Endothelial cell of umbilical vein (primary cell): ENCODE data around the gene MYO15A. TPM values are rescaled to one million over a fixed set of nuclear protein-coding genes. Genes with fewer than 3 reads are reported as not detected.

Experiments
- BruUV-seq: library from RNA; stranded (reverse); fragments of 400-500 nt; replicated peaks from 2 replicates; lab custom pipeline; 2021; lab: Mats Ljungman, UMichigan
- CTCF ChIA-PET: fragments of 300-600, 350-600 bp; sonication (Branson Sonifier 250); formaldehyde crosslinking; loops from one replicate; lab custom pipeline; 2021; ENCODE audit warnings: antibody characterized with exemption, inconsistent platforms; lab: Charles Lee
- POLR2A ChIA-PET: fragments of 300-600, 350-600 bp; sonication (Branson Sonifier 250); formaldehyde crosslinking; loops from one replicate; lab custom pipeline; 2021; ENCODE audit warnings: antibody characterized with exemption, inconsistent platforms; lab: Charles Lee
- DNase-seq: peaks from one replicate; pipeline ENCODE4 v3.0.0-alpha.2; 2011; ENCODE audit warnings: low read depth, low spot score
- FAIRE-seq: peaks from 2 replicates; lab custom pipeline; 2011; peaks lifted over from hg19 to GRCh38; lab: Jason Lieb, UNC
- H2AFZ ChIP-seq: 2 replicates; pipeline ENCODE4 v1.6.0; 2012; ENCODE audit warnings: low read depth, low read length, control low read depth, inconsistent platforms
- H3K27ac ChIP-seq: 2 replicates; pipeline ENCODE4 v1.5.1; 2011; ENCODE audit warnings: low read depth, mild to moderate bottlenecking, control low read depth, low read length, moderate library complexity; ENCODE audit not compliant: insufficient read depth
- H3K27me3 ChIP-seq, 2 experiments: 2 replicates each; pipeline versions ENCODE4 v1.6.0 to v1.6.1; 2011; ENCODE audit warnings: low read length in 2 of 2, mixed read lengths in 1 of 2; ENCODE audit not compliant: control insufficient read depth in 2 of 2, insufficient read depth in 2 of 2
- H3K36me3 ChIP-seq, 2 experiments: 2 replicates in 1 of 2; 3 replicates in 1 of 2; pipeline ENCODE4 v1.5.1; 2011; ENCODE audit warnings: low read length in 2 of 2, mild to moderate bottlenecking in 1 of 2, moderate library complexity in 1 of 2; ENCODE audit not compliant: control insufficient read depth in 2 of 2, insufficient read depth in 2 of 2; ENCODE audit errors: extremely low read depth in 1 of 2
- H3K4me1 ChIP-seq: 3 replicates; pipeline ENCODE4 v1.5.1; 2011; ENCODE audit warnings: mild to moderate bottlenecking, low read length; ENCODE audit not compliant: control insufficient read depth, insufficient read depth; ENCODE audit errors: extremely low read depth
- H3K4me2 ChIP-seq: 2 replicates; pipeline ENCODE4 v1.6.1; 2011; ENCODE audit warnings: low read length, control low read depth, mixed read lengths; ENCODE audit not compliant: insufficient read depth
- H3K4me3 ChIP-seq, 3 experiments: fragments of 200-600 bp in 1 of 3; sonication (generic), shearing (Covaris generic) in 1 of 3; replicated peaks in 1 of 3; 2 replicates each; pipeline ENCODE4 v1.5.1; 2011 to 2016; ENCODE audit warnings: control low read depth in 3 of 3, low read length in 3 of 3, mild to moderate bottlenecking in 2 of 3, inconsistent platforms in 1 of 3, low read depth in 1 of 3, moderate library complexity in 1 of 3; ENCODE audit not compliant: insufficient read depth in 1 of 3
- H3K79me2 ChIP-seq: 2 replicates; pipeline ENCODE4 v1.6.0; 2012; ENCODE audit warnings: low read length, inconsistent platforms; ENCODE audit not compliant: control insufficient read depth, insufficient read depth
- H3K9ac ChIP-seq: replicated peaks from 2 replicates; pipeline ENCODE3; 2011; ENCODE audit warnings: low read length, control low read depth; ENCODE audit not compliant: insufficient read depth; ENCODE audit errors: extremely low read depth
- H3K9me1 ChIP-seq: replicated peaks from 3 replicates; pipeline ENCODE4 v1.6.0; 2011; ENCODE audit warnings: mild to moderate bottlenecking, low read length; ENCODE audit not compliant: control insufficient read depth, insufficient read depth; ENCODE audit errors: extremely low read depth
- H3K9me3 ChIP-seq: replicated peaks from 2 replicates; pipeline ENCODE4 v1.5.1; 2012; ENCODE audit warnings: low read length, inconsistent platforms; ENCODE audit not compliant: control insufficient read depth, insufficient read depth
- H4K20me1 ChIP-seq: replicated peaks from 2 replicates; pipeline ENCODE3; 2011; ENCODE audit warnings: mild to moderate bottlenecking, low read length; ENCODE audit not compliant: control insufficient read depth, insufficient read depth; ENCODE audit errors: extremely low read depth
- CTCF ChIP-seq, 2 donors: IDR thresholded peaks; 1 replicate in 1 of 2; 2 replicates in 1 of 2; pipeline ENCODE4 v1.5.1; 2011; ENCODE audit warnings: low read length in 2 of 2, mild to moderate bottlenecking in 2 of 2, moderate library complexity in 2 of 2, control low read depth in 1 of 2, inconsistent platforms in 1 of 2, low read depth in 1 of 2; ENCODE audit not compliant: insufficient read depth in 1 of 2; ENCODE audit errors: extremely low read depth in 1 of 2
- EZH2 ChIP-seq: IDR thresholded peaks from 2 replicates; pipeline ENCODE4 v1.6.1; 2012; ENCODE audit warnings: borderline replicate concordance, low read depth, mild to moderate bottlenecking, moderate library complexity, low read length, inconsistent platforms; ENCODE audit not compliant: severe bottlenecking
- FOS ChIP-seq: IDR thresholded peaks from 2 replicates; pipeline ENCODE4 v1.6.1; 2011; ENCODE audit warnings: mild to moderate bottlenecking, low read length, moderate library complexity, borderline replicate concordance; ENCODE audit not compliant: insufficient read depth
- GATA2 ChIP-seq: IDR thresholded peaks from 2 replicates; pipeline ENCODE4 v1.7.0; 2011; ENCODE audit warnings: low read depth, mild to moderate bottlenecking, moderate library complexity, mixed read lengths, low read length; ENCODE audit not compliant: insufficient read length, insufficient read depth
- JUN ChIP-seq: IDR thresholded peaks from 2 replicates; pipeline ENCODE4 v1.6.1; 2011; ENCODE audit warnings: borderline replicate concordance, low read depth; ENCODE audit not compliant: insufficient read length, insufficient read depth
- MAX ChIP-seq: IDR thresholded peaks from 2 replicates; pipeline ENCODE4 v1.6.1; 2011; ENCODE audit not compliant: insufficient read depth, insufficient read length
- MYC ChIP-seq: IDR thresholded peaks from one replicate; pipeline ENCODE4 v1.6.1; 2011; ENCODE audit warnings: mild to moderate bottlenecking, low read depth, low read length
- POLR2A ChIP-seq: IDR thresholded peaks from 2 replicates; pipeline ENCODE4 v1.6.1; 2012; ENCODE audit warnings: low read depth, mild to moderate bottlenecking, control low read depth, low read length
- POLR2AphosphoS5 ChIP-seq: IDR thresholded peaks from 2 replicates; pipeline ENCODE4 v1.6.1; 2012; ENCODE audit warnings: low read depth, mild to moderate bottlenecking, control low read depth, low read length, moderate library complexity; ENCODE audit not compliant: insufficient read depth
- dilution Hi-C: fragments of 300-500 bp; cut with MboI; formaldehyde crosslinking; loops from one replicate; pipeline ENCODE4 v1.15.0; 2019; ENCODE audit warnings: low sequenced_read_pairs; ENCODE audit not compliant: extremely low pct_ligation_motif_present
- intact Hi-C: fragments of 100-400 bp; cut with micrococcal nuclease; formaldehyde crosslinking; loops from one replicate; pipeline ENCODE4 v1.10.0; 2022
- polyA plus RNA-seq, 4 experiments: library from polyadenylated mRNA; depleted of rRNA in 3 of 4; stranded (reverse) in 3 of 4; unstranded in 1 of 4; fragments of >200 nt; gene quantifications; 2 replicates each; pipeline versions ENCODE4 v1.2.1 to v1.2.3, GENCODE V29; 2011 to 2012; ENCODE audit warnings: missing spikeins in 1 of 4
- total RNA-seq: library from RNA; stranded (reverse); gene quantifications from 2 replicates; pipeline ENCODE4 v1.2.3, GENCODE V29; 2021

The MYO15A gene
- total and polyA plus RNA-seq, 2 donors (not counting 3 experiments of a cell fraction or from before 2014, with no cell fraction given), result 0.46 to 0.82 TPM

- Histone ChIP-seq H3K9ac (no peak overlapping the region), H3K27ac (peak overlapping the region; percentile 6), H3K36me3 (peaks cover 11 to 15% of the 10 kb centered on the region in 2 experiments), H3K79me2 (peaks cover 90% of the 10 kb centered on the region), H3K9me1 (no peaks in the 10 kb centered on the region), H3K4me1 (peaks cover 50% of the 10 kb centered on the region), H3K4me2 (peak overlapping the region; percentile 27), H3K4me3 (no peak overlapping the region), H4K20me1 (no peaks in the 10 kb centered on the region), H3K9me3 (no peaks in the 10 kb centered on the region), H2AFZ (no peak overlapping the region), H3K27me3 (no peaks in the 10 kb centered on the region)
- DNase-seq, result peak; percentile 77
- peak; percentile 98 for FAIRE-seq
- CTCF ChIA-PET, result interaction anchor here (1.0 to 1.8 kb wide), 8 partner anchors 8 to 57 kb away, joined by 3 to 12 read pairs (median 4); no protein-coding TSS in a partner anchor
- BruUV-seq, result no TSS peak
- dilution Hi-C loops (no loop called here), intact Hi-C loops (no loop called here)
- POLR2A ChIA-PET, result interaction anchor here (1.1 kb wide), 1 partner anchor 28 kb away, joined by 3 read pairs; no protein-coding TSS in a partner anchor
- TF ChIP-seq POLR2A (no peak), MYC (no peak), GATA2 (no peak), CTCF (IDR thresholded peaks at IDR 0.05; ENCODE audit: extremely low read depth in 1 of 2, insufficient read depth in 1 of 2, low read depth in 1 of 2, low read length in 2 of 2) (no peak), EZH2 (no peak), MAX (no peak), POLR2AphosphoS5 (no peak), JUN (no peak), FOS (no peak)
Measured at GRCh38 chr17:18191236-18191667, 82.7 kb downstream of the MYO15A start.
